Left lung (tissue), 10 donors: ENCODE results near the gene FOXF2. TPM values are rescaled to one million over a fixed set of nuclear protein-coding genes. Genes with fewer than 3 reads are reported as not detected.

Source experiments
- ATAC-seq: fragments of 200-7000 bp; cut with Tn5 transposase; one replicate; pipeline ENCODE4 v1.9.1; 2020; ENCODE audit warnings: moderate library complexity
- DNase-seq, 4 donors: peaks; one replicate each; pipeline ENCODE4 v3.0.0-alpha.2; 2013 to 2020
- H3K27ac ChIP-seq, 2 donors: fragments of 200-600 bp; sonication (generic) in 1 of 2; one replicate each; pipeline versions ENCODE4 v1.5.0 to v1.8.0; 2020 to 2021
- H3K27me3 ChIP-seq, 2 donors: fragments of 200-600 bp; sonication (generic) in 1 of 2; one replicate each; pipeline versions ENCODE4 v1.5.0 to v1.8.0; 2020 to 2021
- H3K36me3 ChIP-seq, 2 donors: fragments of 200-600 bp; sonication (generic) in 1 of 2; one replicate each; pipeline versions ENCODE4 v1.5.0 to v1.8.0; 2020 to 2021
- H3K4me1 ChIP-seq, 2 donors: fragments of 200-600 bp; one replicate each; pipeline ENCODE4 v1.8.0; 2021
- H3K4me3 ChIP-seq, 2 donors: fragments of 200-600 bp; sonication (generic) in 1 of 2; one replicate each; pipeline versions ENCODE4 v1.5.0 to v1.8.0; 2020 to 2021; ENCODE audit warnings: mild to moderate bottlenecking in 1 of 2
- H3K9me3 ChIP-seq, 2 donors: fragments of 200-600 bp; sonication (generic) in 1 of 2; one replicate each; pipeline versions ENCODE4 v1.5.0 to v1.8.0; 2020 to 2021
- CTCF ChIP-seq, 2 donors: fragments of 200-600 bp; sonication (generic) in 1 of 2; IDR thresholded peaks; one replicate each; pipeline versions ENCODE4 v1.5.0 to v1.8.0; 2021; ENCODE audit warnings: antibody characterized with exemption in 2 of 2
- intact Hi-C, 2 donors: fragments of 100-400 bp; cut with DNase I; formaldehyde crosslinking; loops; one replicate each; pipeline versions ENCODE4 v1.11.2 to v1.14.2; 2022
- polyA plus RNA-seq, 6 donors: library from polyadenylated mRNA; unstranded; fragments of 120-200 nt; gene quantifications; one replicate each; pipeline ENCODE4 v1.2.1, GENCODE V29; 2013; ENCODE audit not compliant: insufficient read length in 6 of 6
- total RNA-seq, 2 donors: library from RNA; stranded (reverse); fragmentation: NEBNext Ultra II Directional; extraction: Animal tissue kit (Norgen Biotek cat#: 25700); gene quantifications; one replicate each; pipeline ENCODE4 v1.2.1, GENCODE V29; 2021
- donor health status: DM: no; HTN: yes; CAD: no.
- donor health status: DM: no; HTN: no; CAD: no.

Gene FOXF2
- total and polyA plus RNA-seq, 8 donors, result 12.6 to 69.7 (median 56.3) TPM

- Histone ChIP-seq H3K27me3 (peaks cover 75 to 100% of the 10 kb centered on the region in 2 donors), H3K27ac (peak overlapping the region in 1 of 2 donors; percentile 75), H3K4me3 (peak overlapping the region in 1 of 2 donors; percentile 31), H3K9me3 (no peaks in the 10 kb centered on the region), H3K36me3 (no peaks in the 10 kb centered on the region), H3K4me1 (peaks cover 0 to 33% of the 10 kb centered on the region in 2 donors)
- no peak for TF ChIP-seq CTCF (IDR thresholded peaks at IDR 0.05)
- ATAC-seq (peak; percentile 4), DNase-seq (peak in 1 of 4 donors; percentile 78)
- intact Hi-C loops, result loop anchor here in 1 of 2 donors (10.0 kb wide), 1 partner anchor 793 kb away; no protein-coding TSS in a partner anchor
These were observed 1.3 kb upstream of the FOXF2 start for GRCh38 chr6:1387876-1388629.

DNA sequence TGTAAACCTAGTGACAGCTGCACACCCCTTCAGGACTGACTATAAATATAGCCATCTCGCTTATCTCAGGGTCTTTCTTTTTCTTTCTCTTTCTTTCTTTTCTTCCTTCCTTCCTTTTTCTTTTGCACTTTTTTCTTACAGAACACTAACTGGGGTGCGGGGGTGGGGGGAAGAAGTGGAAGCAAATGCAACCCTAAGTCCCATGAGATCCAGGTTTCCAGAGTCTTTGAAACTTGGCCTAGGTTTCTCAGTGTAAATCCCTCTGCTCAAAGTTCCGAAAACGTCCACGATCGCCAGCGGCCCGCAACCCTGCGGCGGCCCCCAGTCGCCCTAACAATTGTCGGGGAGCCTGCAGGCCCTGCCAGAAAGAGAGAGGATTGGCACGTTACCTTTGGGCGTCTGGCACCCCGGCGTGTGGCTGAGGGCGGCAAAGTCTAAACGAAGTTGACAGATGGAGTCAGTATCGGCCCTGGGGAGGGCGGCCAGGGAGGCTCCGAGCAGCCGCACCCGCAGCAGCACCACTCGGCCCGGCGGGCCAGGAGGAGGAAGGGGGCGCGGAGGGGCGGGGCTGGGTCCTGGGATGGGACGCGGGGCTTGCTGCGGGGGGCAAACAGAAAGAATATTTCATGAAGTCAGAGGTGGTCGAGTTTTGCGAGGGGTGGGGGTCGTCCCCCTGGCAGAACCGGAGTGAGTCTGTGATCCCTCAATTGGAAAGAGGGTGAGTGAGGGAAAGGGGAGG is 577 bp upstream of the FOXF2 start:
- H3K27ac ChIP-seq, result peak overlapping the region; percentile 61 to 75
- no peak for TF ChIP-seq CTCF (IDR thresholded peaks at IDR 0.05)
- H3K4me1 ChIP-seq, result peaks cover 5 to 34% of the 10 kb centered on the region in 2 donors
- DNase-seq (peak in 2 of 4 donors; percentile 14 to 69), ATAC-seq (no peak)
- no peaks in the 10 kb centered on the region for H3K36me3 ChIP-seq
- H3K9me3 ChIP-seq, result no peaks in the 10 kb centered on the region
- H3K4me3 ChIP-seq, result peak overlapping the region; percentile 19 to 31
- intact Hi-C loops, result loop anchor here in 1 of 2 donors (10.0 kb wide), 1 partner anchor 794 kb away; no protein-coding TSS in a partner anchor
- H3K27me3 ChIP-seq, result peaks cover 74 to 100% of the 10 kb centered on the region in 2 donors

- Histone ChIP-seq H3K4me1 (peaks cover 5 to 28% of the 10 kb centered on the region in 2 donors), H3K4me3 (peak overlapping the region; percentile 38 to 41), H3K9me3 (no peaks in the 10 kb centered on the region), H3K27ac (peak overlapping the region; percentile 61 to 70), H3K27me3 (peaks cover 73 to 100% of the 10 kb centered on the region in 2 donors), H3K36me3 (no peaks in the 10 kb centered on the region)
- intact Hi-C loops, result no loop called here
- DNase-seq, result peak in 1 of 4 donors; percentile 34
- peak; percentile 29 for ATAC-seq
- TF ChIP-seq CTCF (IDR thresholded peaks at IDR 0.05), result no peak
These were observed 963 bp downstream of the FOXF2 start for GRCh38 chr6:1390133-1390945.

DNA sequence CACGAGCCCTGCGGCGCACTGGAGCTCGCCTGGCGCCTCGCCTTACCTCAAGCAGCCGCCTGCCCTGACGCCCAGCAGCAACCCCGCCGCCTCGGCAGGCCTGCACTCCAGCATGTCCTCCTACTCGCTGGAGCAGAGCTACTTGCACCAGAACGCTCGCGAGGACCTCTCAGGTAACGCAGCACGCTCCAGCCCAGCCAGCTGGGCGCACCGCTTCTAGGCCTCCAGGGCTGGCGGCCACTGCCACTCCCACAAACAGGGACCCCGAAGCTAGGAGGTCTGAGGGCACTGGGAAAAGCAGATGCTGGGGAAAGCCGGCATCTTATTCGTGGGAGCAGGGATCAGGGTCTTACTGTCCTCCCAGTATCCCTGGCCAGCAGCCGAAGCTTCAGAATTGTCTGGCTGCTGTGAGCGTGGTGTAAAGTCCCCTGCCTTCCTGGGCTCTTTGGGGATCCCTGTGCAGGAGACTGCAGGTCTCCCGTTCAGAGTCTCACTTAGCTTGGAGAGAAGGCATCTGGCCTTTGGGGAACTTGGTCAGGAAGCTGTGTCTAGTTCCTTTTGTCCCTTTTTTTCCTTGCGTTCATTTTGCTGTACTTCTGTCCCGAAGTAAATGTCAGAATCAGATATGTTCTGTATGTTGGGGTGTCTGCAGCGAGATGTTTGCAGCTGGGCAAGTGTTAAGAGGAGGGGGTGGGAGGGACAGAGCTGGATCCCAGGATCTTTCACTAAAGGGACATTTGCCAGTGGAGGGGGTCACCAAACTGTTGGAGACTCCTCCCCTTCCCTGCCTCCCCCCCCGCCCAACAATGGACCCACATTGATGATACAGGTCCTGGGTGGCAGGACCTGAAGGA is 1.8 kb downstream of the FOXF2 start:
- TF ChIP-seq CTCF (IDR thresholded peaks at IDR 0.05), result no peak
- DNase-seq (peak in 1 of 4 donors; percentile 31), ATAC-seq (no peak)
- intact Hi-C loops, result no loop called here
- Histone ChIP-seq H3K27me3 (peaks cover 71 to 100% of the 10 kb centered on the region in 2 donors), H3K36me3 (no peaks in the 10 kb centered on the region), H3K4me1 (peaks cover 5 to 28% of the 10 kb centered on the region in 2 donors), H3K4me3 (peak overlapping the region; percentile 38 to 41), H3K9me3 (no peaks in the 10 kb centered on the region), H3K27ac (peak overlapping the region; percentile 61 to 70)
